ENCODE data around the gene PDLIM7.
"Not testable (repeated sequence)": the region's sequence is repeated elsewhere in the genome, so short reads cannot be mapped to it uniquely, and the experiment has no call there.

Gene PDLIM7, protein sequence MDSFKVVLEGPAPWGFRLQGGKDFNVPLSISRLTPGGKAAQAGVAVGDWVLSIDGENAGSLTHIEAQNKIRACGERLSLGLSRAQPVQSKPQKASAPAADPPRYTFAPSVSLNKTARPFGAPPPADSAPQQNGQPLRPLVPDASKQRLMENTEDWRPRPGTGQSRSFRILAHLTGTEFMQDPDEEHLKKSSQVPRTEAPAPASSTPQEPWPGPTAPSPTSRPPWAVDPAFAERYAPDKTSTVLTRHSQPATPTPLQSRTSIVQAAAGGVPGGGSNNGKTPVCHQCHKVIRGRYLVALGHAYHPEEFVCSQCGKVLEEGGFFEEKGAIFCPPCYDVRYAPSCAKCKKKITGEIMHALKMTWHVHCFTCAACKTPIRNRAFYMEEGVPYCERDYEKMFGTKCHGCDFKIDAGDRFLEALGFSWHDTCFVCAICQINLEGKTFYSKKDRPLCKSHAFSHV

GRCh38 chr5:177497292-177498012 is at the start of gene PDLIM7:
Gene PDLIM7 (minus strand): TSS chr5:177497604. CDS start chr5:177496512, 1,092 bp downstream.
- DNase-seq = peak; percentile 97

GRCh38 chr5:177546258-177546741 is 48.9 kb upstream of the PDLIM7 start:
- no peak for DNase-seq

GRCh38 chr5:177545487-177546257 is 48.3 kb upstream of the PDLIM7 start:
- no peak for DNase-seq

DNA sequence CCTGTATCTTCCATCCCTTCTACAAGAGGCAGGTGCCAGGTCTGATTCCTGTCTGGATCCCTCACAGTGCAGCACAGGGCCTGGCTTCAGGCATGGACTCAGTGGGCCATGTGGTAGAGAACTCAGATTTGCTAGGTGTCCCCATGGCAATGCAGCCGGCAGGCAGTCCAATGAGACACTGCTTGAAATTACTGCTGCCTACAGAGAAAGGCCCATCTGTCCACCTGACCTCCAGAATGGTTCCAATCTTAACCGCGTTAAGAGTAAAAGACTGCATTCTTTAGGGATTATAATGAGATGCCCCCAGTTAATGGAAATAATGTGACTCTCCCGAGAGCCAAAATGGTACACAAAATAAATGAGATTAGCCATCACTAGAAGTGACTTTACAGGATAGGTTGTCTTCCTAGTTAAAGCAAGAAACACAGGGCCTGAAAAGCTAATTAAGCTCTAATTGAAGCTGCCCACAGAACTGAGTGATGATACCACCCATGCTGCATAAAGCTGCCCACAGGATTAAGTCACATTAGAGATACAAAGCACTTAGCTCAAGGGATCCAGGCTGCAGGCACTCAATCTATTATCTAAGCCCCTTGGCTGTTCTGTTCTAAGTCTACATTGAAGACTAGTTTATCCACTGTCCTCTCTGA is 45.5 kb upstream of the PDLIM7 start:
- no peak for DNase-seq

GRCh38 chr5:177540438-177540837 is 43.0 kb upstream of the PDLIM7 start:
- DNase-seq = no peak

- no peak for DNase-seq
Observed at GRCh38 chr5:177539411-177539810, 42.0 kb upstream of the PDLIM7 start.

GRCh38 chr5:177538876-177539275 is 41.5 kb upstream of the PDLIM7 start:
- no peak for DNase-seq

GRCh38 chr5:177537389-177538361 is 40.3 kb upstream of the PDLIM7 start:
- no peak for DNase-seq

GRCh38 chr5:177536386-177536785 is 39.0 kb upstream of the PDLIM7 start:
- DNase-seq = no peak

- DNase-seq = no peak
Observed at GRCh38 chr5:177535125-177535524, 37.7 kb upstream of the PDLIM7 start.

DNA sequence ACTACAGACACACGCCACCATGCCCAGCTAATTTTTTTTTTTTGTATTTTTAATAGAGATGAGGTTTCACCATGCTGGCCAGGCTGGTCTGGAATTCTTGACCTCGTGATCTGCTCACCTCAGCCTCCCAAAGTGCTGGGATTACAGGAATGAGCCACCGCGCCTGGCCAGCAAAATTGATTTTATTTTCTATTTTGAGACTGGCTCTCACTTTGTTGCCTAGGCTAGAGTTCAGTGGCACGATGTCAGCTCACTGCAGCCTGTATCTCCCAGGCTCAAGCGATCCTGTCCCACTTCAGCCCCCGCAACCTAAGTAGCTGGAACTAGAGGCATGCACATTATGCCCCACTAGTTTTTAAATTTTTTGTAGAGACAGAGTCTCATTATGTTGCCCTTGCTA is 37.0 kb upstream of the PDLIM7 start:
- not testable (repeated sequence) for DNase-seq

DNA sequence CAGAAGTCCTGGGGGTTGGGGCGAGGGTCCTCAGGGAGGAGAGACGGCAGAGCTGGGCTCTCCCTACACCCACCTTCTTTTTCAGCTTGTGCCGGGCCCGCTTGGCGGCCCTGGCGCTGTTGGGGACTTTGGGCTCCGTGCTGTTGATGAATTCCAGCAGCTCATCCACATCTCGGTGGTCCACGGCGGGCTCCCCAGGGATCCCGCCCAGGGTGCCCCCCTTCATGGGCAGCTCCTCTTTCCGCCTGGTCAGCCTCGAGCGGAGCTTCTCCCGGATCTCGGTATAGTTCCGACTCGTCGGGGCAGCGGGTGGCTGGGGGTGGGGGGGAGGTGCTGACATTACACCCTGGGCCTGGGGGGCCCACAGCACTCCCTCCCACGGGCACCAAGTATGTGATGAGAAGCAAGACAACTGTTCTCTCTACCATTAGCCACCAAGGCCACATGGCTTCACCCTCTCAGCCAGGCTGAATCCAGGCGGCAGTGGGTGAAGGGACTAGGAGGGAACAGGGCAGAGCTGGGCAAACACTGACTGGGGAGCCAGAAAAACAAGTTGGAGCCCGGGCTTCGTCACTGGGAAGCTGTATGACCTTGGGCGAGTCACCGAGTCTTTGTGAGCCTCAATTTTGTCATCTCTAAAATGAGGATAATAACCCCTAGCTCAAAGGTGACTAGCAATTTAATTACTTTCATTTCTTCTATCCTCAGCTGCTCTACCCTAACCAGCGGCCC is 34.0 kb upstream of the PDLIM7 start:
- DNase-seq = no peak

- DNase-seq = no peak
Observed at GRCh38 chr5:177530638-177531037, 33.2 kb upstream of the PDLIM7 start.

DNA sequence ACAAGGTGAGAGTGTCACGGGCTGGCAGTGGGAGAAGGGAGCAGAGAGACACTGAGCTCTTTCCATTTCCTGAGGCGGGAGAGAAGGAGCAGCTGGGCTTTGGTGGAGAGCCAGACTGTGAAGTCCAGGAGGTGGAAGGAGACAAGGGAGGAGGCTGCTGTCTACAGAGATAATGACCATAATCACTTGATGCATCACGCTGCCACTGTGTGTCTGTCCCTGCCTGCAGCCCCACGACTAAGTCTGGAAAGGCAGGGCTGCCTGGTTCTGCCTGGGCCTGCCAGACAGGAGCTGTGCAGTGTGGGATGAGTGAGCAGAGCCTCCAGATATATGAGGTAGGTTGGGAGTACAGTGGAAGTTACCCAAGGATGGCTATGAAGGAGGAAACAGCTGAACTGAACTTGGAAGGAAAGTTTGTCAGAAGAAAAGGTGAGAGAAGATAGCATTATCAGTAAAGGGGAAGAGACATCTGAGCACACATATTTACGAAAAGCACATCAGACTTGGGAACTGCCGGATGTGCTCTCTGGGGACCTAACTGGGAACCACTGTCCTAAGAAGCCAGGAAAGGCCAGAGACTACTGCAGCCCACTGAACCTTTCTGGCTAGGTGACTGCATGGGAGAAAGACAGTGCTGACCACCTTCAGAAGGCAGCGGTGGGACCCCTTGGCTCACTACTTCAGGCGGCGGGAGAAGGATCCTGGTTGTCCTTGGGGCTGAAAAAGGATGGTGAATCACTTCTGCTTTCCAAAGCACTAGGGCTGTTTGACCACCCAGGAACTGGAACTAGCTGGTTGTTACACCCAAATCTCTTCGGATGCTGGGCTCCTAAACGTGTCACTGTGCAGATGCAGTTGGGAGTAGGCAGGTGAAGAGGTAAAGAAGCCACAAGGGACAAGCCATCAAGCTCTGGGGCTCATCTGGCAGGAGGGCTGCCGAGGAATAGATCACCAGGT is 32.1 kb upstream of the PDLIM7 start:
- DNase-seq = no peak

DNA sequence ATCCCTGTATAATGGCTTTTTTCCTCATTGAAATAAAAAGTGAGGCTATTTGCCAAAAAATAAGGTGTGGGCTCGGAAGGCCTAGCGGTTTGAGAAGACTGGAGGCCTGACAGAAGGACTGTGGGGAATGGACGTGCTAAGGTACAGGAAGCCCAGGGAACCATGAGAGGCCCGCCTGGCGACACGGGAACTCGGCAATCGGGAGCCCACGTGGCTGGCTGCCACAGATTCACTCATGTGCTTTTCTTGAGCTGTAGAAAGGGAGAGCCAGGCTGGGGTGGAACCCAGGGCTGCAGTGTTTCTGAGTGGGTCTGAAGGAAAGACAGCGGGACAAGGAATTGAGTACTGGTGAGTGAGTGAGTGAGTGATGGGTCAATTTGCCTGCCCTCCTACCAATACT is 31.2 kb upstream of the PDLIM7 start:
- DNase-seq = no peak

GRCh38 chr5:177527595-177527994 is 30.2 kb upstream of the PDLIM7 start:
- no peak for DNase-seq

GRCh38 chr5:177526791-177527190 is 29.4 kb upstream of the PDLIM7 start:
- no peak for DNase-seq

GRCh38 chr5:177526191-177526590 is 28.8 kb upstream of the PDLIM7 start:
- DNase-seq = no peak

DNA sequence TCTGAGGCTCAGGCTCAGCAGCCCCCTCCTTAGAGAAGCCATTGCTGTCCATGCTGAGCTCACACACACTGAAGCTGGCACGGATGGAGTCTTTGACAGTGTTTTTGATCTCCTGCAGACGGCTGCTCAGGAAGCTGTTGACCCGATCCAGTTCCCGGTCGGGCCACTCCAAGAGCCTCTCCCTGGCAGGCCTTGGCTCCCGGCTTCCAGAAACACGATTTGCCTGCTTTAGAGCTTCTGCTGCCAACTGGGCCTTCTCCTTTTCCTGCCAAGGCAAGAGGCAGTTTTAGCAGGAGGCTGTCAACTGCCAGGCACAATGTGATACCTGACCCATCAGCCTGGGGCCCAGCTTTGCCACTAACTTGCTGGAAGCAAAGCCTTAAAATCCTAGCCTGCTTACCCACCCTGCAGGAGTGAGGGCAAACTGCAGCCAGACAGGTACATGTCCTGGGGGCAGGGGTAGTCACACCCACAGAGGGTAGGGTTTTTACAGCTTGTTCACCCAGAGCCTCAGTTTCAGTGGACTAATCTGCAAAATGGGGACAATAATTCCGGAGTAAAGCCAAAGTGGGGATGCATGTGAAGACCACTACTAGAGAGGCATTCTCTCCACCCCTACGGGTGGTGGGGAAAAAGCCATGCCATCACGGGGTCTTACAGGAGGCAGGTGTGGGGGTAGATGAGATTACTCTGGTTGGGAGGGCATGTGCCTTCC is 27.7 kb upstream of the PDLIM7 start:
- DNase-seq = no peak

Data from activated CD4-positive, alpha-beta T cell treated with anti-CD3 and anti-CD28 coated beads, Interleukin-10, Interleukin-2, amounts not matched to agents 100 ng/mL and 50 ng/mL, durations not matched to agents 16 hours and 8 hours (primary cell).